Measurements from ENCODE around the gene CLDN9. TPM values are rescaled to one million over a fixed set of nuclear protein-coding genes. Genes with fewer than 3 reads are reported as not detected.
"Not testable (repeated sequence)": the region's sequence is repeated elsewhere in the genome, so short reads cannot be mapped to it uniquely, and the experiment has no call there.

Gene CLDN9
- polyA plus RNA-seq, 6 donors from 2014 or later = not detected

DNA sequence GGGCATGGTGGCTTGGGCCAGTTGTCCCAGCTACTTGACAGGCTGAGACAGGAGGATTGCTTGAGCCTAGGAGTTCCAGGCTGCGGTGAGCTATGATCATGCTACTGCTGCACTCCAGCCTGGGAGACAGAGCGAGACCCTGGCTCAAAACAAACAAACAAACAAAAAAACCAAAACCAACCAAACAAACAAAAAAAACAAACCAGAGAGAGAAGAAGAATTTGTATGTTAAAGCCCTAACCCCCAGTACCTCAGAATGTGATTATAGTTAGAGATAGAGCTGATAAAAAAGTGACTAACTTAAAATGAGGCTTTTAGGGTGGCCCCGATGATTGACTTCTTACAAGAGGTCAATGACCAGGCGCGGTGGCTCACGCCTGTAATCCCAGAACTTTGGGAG is 32.0 kb downstream of the CLDN9 start:
- no peak for DNase-seq

DNA sequence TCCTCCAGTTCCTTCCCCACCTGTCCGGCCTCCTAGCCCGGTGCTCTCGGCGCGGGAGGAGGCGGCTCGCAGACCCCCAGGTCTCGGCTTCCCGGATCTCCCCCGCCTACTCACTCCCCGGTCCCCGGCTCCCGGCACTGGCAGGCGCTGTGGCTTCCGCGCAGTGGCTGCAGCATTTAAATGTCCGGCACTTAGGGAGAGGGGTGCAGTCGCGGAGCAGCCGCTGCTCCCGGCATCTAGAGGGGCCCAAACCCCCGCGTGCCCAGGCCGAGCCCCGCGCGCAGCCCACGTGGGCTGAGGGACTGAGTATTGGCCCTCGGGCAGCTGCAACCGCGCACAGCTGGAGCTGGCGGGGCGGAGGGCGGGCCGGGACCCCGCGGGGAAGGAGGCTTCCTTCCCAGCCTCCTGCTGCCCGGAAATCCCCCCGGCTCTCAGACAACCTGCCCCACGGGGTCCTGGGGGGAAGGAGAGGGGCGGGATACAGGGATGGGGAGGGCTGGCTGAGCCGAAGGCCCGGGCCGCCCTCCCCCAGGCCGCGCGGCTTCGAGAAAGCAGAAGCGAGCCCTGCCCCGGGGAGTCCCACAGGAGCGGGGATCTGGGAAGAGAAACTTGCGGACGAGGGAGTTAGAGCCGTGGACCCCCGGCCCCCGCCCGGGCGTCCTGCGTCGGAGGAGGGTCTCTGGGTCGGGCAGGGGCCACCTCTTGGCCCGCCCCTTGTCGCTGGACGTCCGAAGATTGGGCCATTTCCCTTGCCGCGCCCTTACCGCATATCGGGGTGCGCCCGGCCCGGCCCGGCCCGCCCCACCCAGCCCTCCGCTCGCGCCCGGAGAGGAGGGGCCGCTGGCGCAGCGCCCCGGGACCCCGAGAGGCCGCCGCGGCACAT is 33.3 kb downstream of the CLDN9 start, which contains the start of gene MMP25:
Gene MMP25, plus strand, starts transcription at position 804 of the 883 bp plus-strand sequence. CDS start 357 bp downstream, outside the sequence.
- DNase-seq = peak; percentile 58
- Mint-ChIP-seq H3K27ac (peak within 1 kb of the TSS in 1 of 6 donors; percentile 6), H3K4me3 (peak within 1 kb of the TSS; percentile 69 to 89 (median 79)), H3K4me1 (peaks cover 6 to 19% (median 15%) of the 10 kb centered on the region in 3 donors), H3K36me3 (no peaks in the 10 kb centered on the region), H3K27me3 (peaks cover 19 to 69% (median 36%) of the 10 kb centered on the region in 3 donors), H3K9me3 (peaks cover 0 to 2% (median 0%) of the 10 kb centered on the region in 7 donors)
- ATAC-seq (ENCODE audit: low read depth in 2 of 2) = peak; percentile 92 to 93

More for the DNA sequence above, 32.0 kb downstream of the CLDN9 start:
- Mint-ChIP-seq H3K4me1 (peaks cover 6 to 19% (median 15%) of the 10 kb centered on the region in 3 donors), H3K4me3 (peak overlapping the region; percentile 52 to 89 (median 78)), H3K9me3 (peaks cover 0 to 2% (median 0%) of the 10 kb centered on the region in 7 donors), H3K27me3 (peaks cover 26 to 78% (median 45%) of the 10 kb centered on the region in 3 donors), H3K27ac (peak overlapping the region in 1 of 6 donors; percentile 72), H3K36me3 (no peaks in the 10 kb centered on the region)
- ATAC-seq (ENCODE audit: low read depth in 2 of 2) = no peak

- no peaks in the 10 kb centered on the region for H3K36me3 Mint-ChIP-seq
- DNase-seq (no peak), ATAC-seq (ENCODE audit: low read depth in 2 of 2) (peak in 1 of 2 donors; percentile 16)
- H3K4me1 Mint-ChIP-seq = peaks cover 6 to 19% (median 15%) of the 10 kb centered on the region in 3 donors
- H3K4me3 Mint-ChIP-seq = peak overlapping the region; percentile 35 to 78 (median 68)
- H3K27ac Mint-ChIP-seq = no peak overlapping the region
- H3K27me3 Mint-ChIP-seq = peaks cover 19 to 65% (median 36%) of the 10 kb centered on the region in 3 donors
- H3K9me3 Mint-ChIP-seq = peaks cover 0 to 2% (median 0%) of the 10 kb centered on the region in 7 donors
Observed at GRCh38 chr16:3046641-3047386, 34.1 kb downstream of the CLDN9 start.

DNA sequence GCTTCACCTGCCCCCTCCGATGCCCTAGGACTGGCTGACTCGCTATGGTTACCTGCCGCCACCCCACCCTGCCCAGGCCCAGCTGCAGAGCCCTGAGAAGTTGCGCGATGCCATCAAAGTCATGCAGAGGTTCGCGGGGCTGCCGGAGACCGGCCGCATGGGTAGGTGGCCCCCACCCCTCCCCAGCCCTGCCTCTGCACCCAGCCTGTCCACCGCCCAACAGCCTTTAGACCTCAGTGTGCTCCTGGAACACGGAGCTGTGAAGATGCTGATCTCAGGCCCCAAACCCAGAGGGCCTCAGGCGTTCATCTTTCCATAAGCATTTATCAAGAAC is 34.6 kb downstream of the CLDN9 start:
- no peak overlapping the region for H3K27ac Mint-ChIP-seq
- H3K4me1 Mint-ChIP-seq = peaks cover 6 to 19% (median 15%) of the 10 kb centered on the region in 3 donors
- peaks cover 0 to 2% (median 0%) of the 10 kb centered on the region in 7 donors for H3K9me3 Mint-ChIP-seq
- peak overlapping the region in 7 of 8 donors; percentile 35 to 81 (median 72) for H3K4me3 Mint-ChIP-seq
- no peaks in the 10 kb centered on the region for H3K36me3 Mint-ChIP-seq
- DNase-seq (no peak), ATAC-seq (ENCODE audit: low read depth in 2 of 2) (no peak)
- H3K27me3 Mint-ChIP-seq = peaks cover 19 to 65% (median 36%) of the 10 kb centered on the region in 3 donors

DNA sequence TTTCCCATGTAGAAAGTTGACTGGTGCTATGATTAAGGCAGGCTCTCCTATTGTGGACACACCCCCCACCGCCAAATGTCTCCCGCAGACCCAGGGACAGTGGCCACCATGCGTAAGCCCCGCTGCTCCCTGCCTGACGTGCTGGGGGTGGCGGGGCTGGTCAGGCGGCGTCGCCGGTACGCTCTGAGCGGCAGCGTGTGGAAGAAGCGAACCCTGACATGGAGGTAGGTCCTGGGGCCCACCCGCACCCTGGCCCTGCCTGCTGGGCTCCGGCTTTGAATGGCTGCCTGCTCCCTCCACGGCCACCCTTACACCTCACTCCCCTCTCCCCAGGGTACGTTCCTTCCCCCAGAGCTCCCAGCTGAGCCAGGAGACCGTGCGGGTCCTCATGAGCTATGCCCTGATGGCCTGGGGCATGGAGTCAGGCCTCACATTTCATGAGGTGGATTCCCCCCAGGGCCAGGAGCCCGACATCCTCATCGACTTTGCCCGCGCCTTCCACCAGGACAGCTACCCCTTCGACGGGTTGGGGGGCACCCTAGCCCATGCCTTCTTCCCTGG is 37.3 kb downstream of the CLDN9 start:
- H3K27me3 Mint-ChIP-seq = peaks cover 6 to 39% (median 18%) of the 10 kb centered on the region in 3 donors
- no peak overlapping the region for H3K4me3 Mint-ChIP-seq
- H3K4me1 Mint-ChIP-seq = peaks cover 13 to 19% (median 16%) of the 10 kb centered on the region in 3 donors
- ATAC-seq (ENCODE audit: low read depth in 2 of 2) (no peak), DNase-seq (no peak)
- peaks cover 0 to 2% (median 0%) of the 10 kb centered on the region in 7 donors for H3K9me3 Mint-ChIP-seq
- no peak overlapping the region for H3K27ac Mint-ChIP-seq
- H3K36me3 Mint-ChIP-seq = no peaks in the 10 kb centered on the region

- no peak overlapping the region for H3K27ac Mint-ChIP-seq
- DNase-seq (no peak), ATAC-seq (ENCODE audit: low read depth in 2 of 2) (no peak)
- peaks cover 6 to 34% (median 16%) of the 10 kb centered on the region in 3 donors for H3K27me3 Mint-ChIP-seq
- H3K4me1 Mint-ChIP-seq = peaks cover 16 to 20% (median 16%) of the 10 kb centered on the region in 3 donors
- no peak overlapping the region for H3K4me3 Mint-ChIP-seq
- H3K36me3 Mint-ChIP-seq = no peaks in the 10 kb centered on the region
- H3K9me3 Mint-ChIP-seq = no peaks in the 10 kb centered on the region
Observed at GRCh38 chr16:3050487-3050886, 37.8 kb downstream of the CLDN9 start.

DNA sequence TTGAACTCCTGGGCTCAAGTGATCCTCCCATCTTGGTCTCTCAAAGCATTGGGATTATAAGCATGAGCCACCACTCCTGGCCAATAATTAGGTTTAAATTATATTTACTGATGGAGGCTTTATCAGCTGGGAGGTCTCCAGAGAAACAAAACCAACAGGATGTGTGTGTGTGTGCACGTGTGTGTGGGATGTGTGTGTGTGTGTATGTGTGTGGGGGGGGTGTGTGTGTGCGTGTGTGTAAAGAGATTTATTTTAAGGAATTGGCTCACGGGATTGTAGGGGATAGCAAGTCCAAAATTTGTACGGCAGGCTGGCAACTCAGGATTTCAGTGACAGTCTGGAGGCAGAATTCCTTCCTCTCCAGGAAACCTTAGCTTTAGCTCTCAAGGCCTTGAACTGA is 38.3 kb downstream of the CLDN9 start:
- H3K27ac Mint-ChIP-seq = no peak overlapping the region

DNA sequence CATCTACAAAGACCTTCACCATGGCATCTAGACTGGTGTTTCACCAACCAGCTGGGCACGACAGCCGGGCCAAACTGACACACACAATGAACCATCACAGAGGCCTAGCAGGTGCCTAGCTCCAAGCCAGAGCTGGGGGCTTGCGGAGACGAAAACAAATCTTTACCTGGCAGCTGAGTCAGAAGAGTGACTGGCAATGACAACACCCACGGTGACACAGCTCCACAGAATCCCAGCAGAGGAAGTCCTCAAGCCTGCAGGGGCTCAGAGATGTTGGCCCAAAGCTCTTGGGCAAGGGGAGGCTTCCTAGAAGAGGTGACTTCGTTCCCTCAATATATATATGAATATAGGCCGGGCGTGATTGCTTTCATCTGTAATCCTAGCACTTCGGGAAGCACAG is 38.8 kb downstream of the CLDN9 start:
- no peaks in the 10 kb centered on the region for H3K9me3 Mint-ChIP-seq
- ATAC-seq (ENCODE audit: low read depth in 2 of 2) (no peak), DNase-seq (no peak)
- H3K4me1 Mint-ChIP-seq = peaks cover 14 to 24% (median 16%) of the 10 kb centered on the region in 3 donors
- H3K27me3 Mint-ChIP-seq = peaks cover 6 to 30% (median 16%) of the 10 kb centered on the region in 3 donors
- no peak overlapping the region for H3K4me3 Mint-ChIP-seq
- H3K27ac Mint-ChIP-seq = no peak overlapping the region
- H3K36me3 Mint-ChIP-seq = no peaks in the 10 kb centered on the region

More for the DNA sequence above, 38.3 kb downstream of the CLDN9 start:
- DNase-seq (no peak), ATAC-seq (ENCODE audit: low read depth in 2 of 2) (no peak)
- Mint-ChIP-seq H3K4me1 (peaks cover 15 to 24% (median 16%) of the 10 kb centered on the region in 3 donors), H3K36me3 (no peaks in the 10 kb centered on the region), H3K4me3 (no peak overlapping the region), H3K9me3 (no peaks in the 10 kb centered on the region), H3K27me3 (peaks cover 6 to 32% (median 16%) of the 10 kb centered on the region in 3 donors)

GRCh38 chr16:3052571-3053329 is 40.0 kb downstream of the CLDN9 start:
- H3K27ac Mint-ChIP-seq; H3K4me3 Mint-ChIP-seq; ATAC-seq (ENCODE audit: low read depth in 2 of 2); DNase-seq; H3K36me3 Mint-ChIP-seq; H3K9me3 Mint-ChIP-seq: not testable (repeated sequence)
- peaks cover 6 to 20% (median 16%) of the 10 kb centered on the region in 3 donors for H3K27me3 Mint-ChIP-seq
- peaks cover 19 to 28% (median 20%) of the 10 kb centered on the region in 3 donors for H3K4me1 Mint-ChIP-seq

DNA sequence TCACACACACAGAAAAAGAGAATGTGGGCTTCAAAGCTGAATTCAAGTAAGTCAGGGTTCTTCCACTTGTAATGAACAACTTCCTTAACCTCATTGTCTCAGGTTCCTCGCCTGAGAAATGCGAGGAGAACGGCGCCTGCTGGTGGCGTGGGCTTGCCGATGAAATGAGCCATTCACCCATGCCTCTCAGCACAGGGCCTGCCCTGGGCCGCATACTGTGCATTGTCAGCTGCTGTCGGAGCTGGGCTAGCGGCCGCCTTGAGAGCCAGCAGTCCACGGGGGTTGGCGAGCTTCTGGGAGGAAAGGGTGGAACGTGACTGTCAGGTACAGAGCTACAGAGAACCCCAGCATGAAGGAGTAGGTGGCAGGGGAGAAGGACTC is 40.6 kb downstream of the CLDN9 start:
- H3K27me3 Mint-ChIP-seq = peaks cover 3 to 15% (median 10%) of the 10 kb centered on the region in 3 donors
- not testable (repeated sequence) for H3K27ac Mint-ChIP-seq; H3K36me3 Mint-ChIP-seq; H3K9me3 Mint-ChIP-seq; ATAC-seq (ENCODE audit: low read depth in 2 of 2); DNase-seq
- H3K4me3 Mint-ChIP-seq = peak overlapping the region in 1 of 8 donors; percentile 11
- peaks cover 19 to 27% (median 20%) of the 10 kb centered on the region in 3 donors for H3K4me1 Mint-ChIP-seq

DNA sequence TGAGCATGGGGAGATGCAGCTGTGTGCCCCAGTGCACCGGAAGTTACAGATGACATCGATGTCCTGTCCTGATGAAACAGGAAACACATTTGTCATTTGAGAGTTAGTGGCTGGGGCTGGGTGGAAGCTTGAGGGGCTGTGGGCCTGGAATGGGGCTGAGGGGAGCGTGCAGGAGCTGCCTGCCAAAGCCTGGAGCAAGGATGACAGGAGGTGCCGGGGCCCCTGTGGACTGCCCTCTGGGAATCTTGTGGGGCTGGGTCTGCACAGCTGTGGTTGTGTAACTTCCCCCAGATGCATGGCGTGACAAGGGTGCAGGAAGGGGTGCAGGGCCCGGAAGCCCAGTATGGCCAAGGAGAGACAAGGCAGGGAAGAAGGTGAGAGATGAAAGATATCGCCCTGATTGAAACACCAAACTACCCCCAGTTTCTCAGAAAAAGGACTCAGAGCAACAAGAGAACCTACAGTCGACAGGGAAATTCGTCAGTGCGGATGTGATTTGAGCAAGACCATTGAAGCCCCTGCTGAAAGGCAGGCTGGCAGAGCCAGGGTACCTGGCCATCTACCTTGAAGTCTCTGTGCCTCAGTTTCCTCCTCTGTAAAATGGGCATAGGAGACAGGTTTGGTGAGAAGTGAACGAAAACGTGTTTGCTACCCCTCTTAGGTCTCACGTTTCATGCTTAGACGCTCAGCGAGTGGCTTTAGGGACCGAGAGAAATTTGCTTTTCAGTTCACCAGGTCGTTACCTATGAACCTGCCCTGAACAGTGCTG is 42.4 kb downstream of the CLDN9 start:
- H3K27ac Mint-ChIP-seq = peak overlapping the region in 2 of 6 donors; percentile 2 to 65
- H3K27me3 Mint-ChIP-seq = peaks cover 0 to 3% (median 0%) of the 10 kb centered on the region in 3 donors
- peak overlapping the region in 3 of 8 donors; percentile 23 to 57 (median 37) for H3K4me3 Mint-ChIP-seq
- H3K9me3 Mint-ChIP-seq = no peaks in the 10 kb centered on the region
- no peaks in the 10 kb centered on the region for H3K36me3 Mint-ChIP-seq
- DNase-seq (no peak), ATAC-seq (ENCODE audit: low read depth in 2 of 2) (no peak)
- peaks cover 25 to 31% (median 30%) of the 10 kb centered on the region in 3 donors for H3K4me1 Mint-ChIP-seq

- H3K27ac Mint-ChIP-seq = not testable (repeated sequence)
Observed at GRCh38 chr16:3055734-3056115, 43.0 kb downstream of the CLDN9 start.

More at GRCh38 chr16:3055734-3056115, 43.0 kb downstream of the CLDN9 start:
- not testable (repeated sequence) for H3K9me3 Mint-ChIP-seq; H3K27me3 Mint-ChIP-seq; ATAC-seq (ENCODE audit: low read depth in 2 of 2); H3K36me3 Mint-ChIP-seq; DNase-seq
- Mint-ChIP-seq H3K4me1 (peaks cover 25 to 31% (median 30%) of the 10 kb centered on the region in 3 donors), H3K4me3 (peak overlapping the region in 3 of 8 donors; percentile 25 to 57 (median 37))

Data from naive B cell (primary cell).